GM23338 (cell line): ENCODE measurements around the gene GART. TPM values are rescaled to one million over a fixed set of nuclear protein-coding genes. Genes with fewer than 3 reads are reported as not detected.

Source experiments
- ATAC-seq: fragments of 200-7000 bp; cut with Tn5 transposase; 3 replicates; pipeline ENCODE4 v1.9.1; 2020
- DNase-seq: peaks from one replicate; pipeline ENCODE4 v3.0.0-alpha.2; 2015; ENCODE audit warnings: low spot score
- H2AFZ ChIP-seq: fragments of 200-600 bp; sonication (generic); 2 replicates; pipeline ENCODE4 v1.8.0; 2016; ENCODE audit warnings: antibody characterized with exemption, mild to moderate bottlenecking, moderate library complexity
- H3F3A ChIP-seq: fragments of 200-600 bp; sonication (generic); replicated peaks from 2 replicates; pipeline ENCODE4 v1.8.0; 2017; ENCODE audit warnings: antibody characterized with exemption, mixed run types, low read depth
- H3K27ac ChIP-seq: fragments of 200-600 bp; sonication (generic); 2 replicates; pipeline ENCODE4 v1.6.1; 2016; ENCODE audit warnings: low read depth
- H3K27me3 ChIP-seq: fragments of 200-600 bp; sonication (generic); 2 replicates; pipeline ENCODE4 v1.8.0; 2016; ENCODE audit warnings: mild to moderate bottlenecking, mixed run types, moderate library complexity; ENCODE audit not compliant: insufficient read depth
- H3K36me3 ChIP-seq: fragments of 200-600 bp; sonication (generic); 2 replicates; pipeline ENCODE4 v1.8.0; 2016; ENCODE audit warnings: mild to moderate bottlenecking; ENCODE audit not compliant: insufficient read depth
- H3K4me1 ChIP-seq: fragments of 200-600 bp; sonication (generic); 2 replicates; pipeline ENCODE4 v1.8.0; 2016; ENCODE audit warnings: mild to moderate bottlenecking, moderate library complexity; ENCODE audit not compliant: insufficient read depth
- H3K4me2 ChIP-seq: fragments of 200-600 bp; sonication (generic); 2 replicates; pipeline ENCODE4 v1.7.1; 2017; ENCODE audit warnings: mixed run types
- H3K4me3 ChIP-seq: fragments of 200-600 bp; sonication (generic); 2 replicates; pipeline ENCODE4 v1.6.1; 2016; ENCODE audit warnings: mixed run types
- H3K79me2 ChIP-seq: fragments of 200-600 bp; sonication (generic); replicated peaks from 2 replicates; pipeline ENCODE4 v1.8.0; 2017; ENCODE audit warnings: mild to moderate bottlenecking; ENCODE audit not compliant: insufficient read depth
- H3K9me2 ChIP-seq: fragments of 200-600 bp; sonication (generic); 2 replicates; pipeline ENCODE4 v1.8.0; 2017; ENCODE audit not compliant: insufficient read depth
- H4K20me1 ChIP-seq: fragments of 200-600 bp; sonication (generic); replicated peaks from 2 replicates; pipeline ENCODE4 v1.8.0; 2017; ENCODE audit warnings: mild to moderate bottlenecking; ENCODE audit not compliant: insufficient read depth
- H3K27ac Mint-ChIP-seq: 2 replicates; pipeline ENCODE4 v1.8.0; 2020; ENCODE audit warnings: inconsistent platforms, mild to moderate bottlenecking, moderate library complexity, mixed read lengths
- H3K27me3 Mint-ChIP-seq: 3 replicates; pipeline ENCODE4 v1.8.0; 2022; ENCODE audit warnings: low read depth, mild to moderate bottlenecking, moderate library complexity, mixed read lengths, inconsistent platforms; ENCODE audit not compliant: insufficient read depth, poor library complexity
- H3K36me3 Mint-ChIP-seq: 3 replicates; pipeline ENCODE4 v1.8.0; 2021; ENCODE audit warnings: low read depth, mild to moderate bottlenecking, inconsistent platforms, moderate library complexity, mixed read lengths
- H3K4me1 Mint-ChIP-seq: 3 replicates; pipeline ENCODE4 v1.8.0; 2020; ENCODE audit warnings: mild to moderate bottlenecking, inconsistent platforms, mixed read lengths
- H3K4me3 Mint-ChIP-seq: 3 replicates; pipeline ENCODE4 v1.8.0; 2021; ENCODE audit warnings: moderate library complexity, mild to moderate bottlenecking, inconsistent platforms, mixed read lengths
- H3K9me3 Mint-ChIP-seq: 3 replicates; pipeline ENCODE4 v1.8.0; 2020; ENCODE audit warnings: moderate library complexity, mild to moderate bottlenecking, inconsistent platforms, mixed read lengths
- CREB1 ChIP-seq: fragments of 250-450 bp; sonication (Bioruptor Pico); IDR thresholded peaks from 2 replicates; pipeline ENCODE4 v1.5.0; 2020; ENCODE audit warnings: low read depth, mild to moderate bottlenecking, moderate library complexity
- EZH2 ChIP-seq: fragments of 200-600 bp; sonication (generic); IDR thresholded peaks from one replicate; pipeline ENCODE4 v1.8.0; 2017; ENCODE audit warnings: antibody characterized with exemption, mild to moderate bottlenecking, low read depth; ENCODE audit not compliant: unreplicated experiment
- EZH2phosphoT487 ChIP-seq: fragments of 200-600 bp; sonication (generic); IDR thresholded peaks from one replicate; pipeline ENCODE4 v1.8.1; 2018; ENCODE audit warnings: antibody characterized with exemption; ENCODE audit not compliant: unreplicated experiment
- JUNB ChIP-seq: IDR thresholded peaks from one replicate; pipeline ENCODE4 v1.6.1; 2016; ENCODE audit warnings: antibody characterized with exemption; ENCODE audit not compliant: unreplicated experiment
- NANOG ChIP-seq: IDR thresholded peaks from 2 replicates; pipeline ENCODE4 v1.6.1; 2016; ENCODE audit warnings: antibody characterized with exemption, borderline replicate concordance
- POLR2AphosphoS5 ChIP-seq: IDR thresholded peaks from 2 replicates; pipeline ENCODE4 v1.6.1; 2016; ENCODE audit warnings: antibody characterized with exemption, low read depth
- STAT1 ChIP-seq: IDR thresholded peaks from one replicate; pipeline ENCODE4 v1.6.1; 2016; ENCODE audit warnings: antibody characterized with exemption; ENCODE audit not compliant: unreplicated experiment
- ZNF114 ChIP-seq: fragments of 250-450 bp; sonication (Bioruptor Pico); IDR thresholded peaks from 2 replicates; pipeline ENCODE4 v1.5.0; 2020; ENCODE audit warnings: mild to moderate bottlenecking, moderate library complexity
- ZNF331 ChIP-seq: fragments of 250-450 bp; sonication (Bioruptor Pico); IDR thresholded peaks from 2 replicates; pipeline ENCODE4 v1.5.0; 2020; ENCODE audit warnings: low read depth, mild to moderate bottlenecking, moderate library complexity
- polyA plus RNA-seq: library from polyadenylated mRNA; unstranded; fragments of >200 nt; fragmentation: Nextera tagmentation; extraction: Ambion mirVana; gene quantifications from 2 replicates; pipeline ENCODE4 v1.2.1, GENCODE V29; 2016
- total RNA-seq: library from RNA; depleted of rRNA; stranded (reverse); fragments of >200 nt; shearing (Covaris generic); gene quantifications from 2 replicates; pipeline ENCODE4 v1.2.3, GENCODE V29; 2014
- TF ChIP-seq, protein P1 (sequence below): IDR thresholded peaks from 2 replicates; pipeline ENCODE4 v1.6.1; 2016; ENCODE audit warnings: antibody characterized with exemption
- TF ChIP-seq, protein P2 (sequence below): IDR thresholded peaks from one replicate; pipeline ENCODE4 v1.6.1; 2018; ENCODE audit warnings: antibody characterized with exemption; ENCODE audit not compliant: unreplicated experiment
- TF ChIP-seq, protein P3 (sequence below), 2 experiments: fragments of 200-600 bp in 1 of 2; sonication (generic) in 1 of 2; conservative IDR thresholded peaks; 2 replicates each; pipeline versions ENCODE4 v1.5.1 to v1.6.1; 2016 to 2017; ENCODE audit warnings: antibody characterized with exemption in 2 of 2, low read depth in 2 of 2, mild to moderate bottlenecking in 2 of 2, moderate library complexity in 1 of 2

The GART gene
- total and polyA plus RNA-seq, 2 experiments from 2014 or later, result 87.6 to 224 TPM

DNA sequence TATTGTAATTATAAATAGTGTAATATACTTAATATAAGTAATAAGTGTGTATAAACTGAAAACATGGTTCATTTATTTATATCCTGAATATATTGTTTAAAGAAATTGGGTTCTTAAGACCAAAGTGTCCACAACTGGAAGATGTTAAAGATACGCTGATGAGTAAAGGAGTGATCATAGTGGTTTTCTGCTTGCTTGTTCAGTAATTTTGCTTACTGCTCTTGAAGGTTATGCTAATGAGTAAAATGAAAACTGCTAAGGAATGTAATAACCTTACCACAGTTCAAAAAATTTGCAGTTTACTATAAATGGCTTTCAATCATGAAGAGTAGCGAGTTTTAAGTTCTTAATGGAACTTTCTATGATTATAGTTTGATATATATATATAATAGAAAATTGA lies 24.6 kb upstream of the GART start:
- no peaks in the 10 kb centered on the region for H3K4me1 ChIP-seq
- peaks cover 9% of the 10 kb centered on the region for H4K20me1 ChIP-seq
- H3K9me3 Mint-ChIP-seq, result no peaks in the 10 kb centered on the region
- TF ChIP-seq CREB1 (CRISPR knock-in tag), result no peak
- no peak for TF ChIP-seq JUNB
- TF ChIP-seq, protein P1, sequence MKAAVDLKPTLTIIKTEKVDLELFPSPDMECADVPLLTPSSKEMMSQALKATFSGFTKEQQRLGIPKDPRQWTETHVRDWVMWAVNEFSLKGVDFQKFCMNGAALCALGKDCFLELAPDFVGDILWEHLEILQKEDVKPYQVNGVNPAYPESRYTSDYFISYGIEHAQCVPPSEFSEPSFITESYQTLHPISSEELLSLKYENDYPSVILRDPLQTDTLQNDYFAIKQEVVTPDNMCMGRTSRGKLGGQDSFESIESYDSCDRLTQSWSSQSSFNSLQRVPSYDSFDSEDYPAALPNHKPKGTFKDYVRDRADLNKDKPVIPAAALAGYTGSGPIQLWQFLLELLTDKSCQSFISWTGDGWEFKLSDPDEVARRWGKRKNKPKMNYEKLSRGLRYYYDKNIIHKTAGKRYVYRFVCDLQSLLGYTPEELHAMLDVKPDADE, result no peak
- no peak for TF ChIP-seq NANOG
- no peak for TF ChIP-seq EZH2
- TF ChIP-seq, protein P2, sequence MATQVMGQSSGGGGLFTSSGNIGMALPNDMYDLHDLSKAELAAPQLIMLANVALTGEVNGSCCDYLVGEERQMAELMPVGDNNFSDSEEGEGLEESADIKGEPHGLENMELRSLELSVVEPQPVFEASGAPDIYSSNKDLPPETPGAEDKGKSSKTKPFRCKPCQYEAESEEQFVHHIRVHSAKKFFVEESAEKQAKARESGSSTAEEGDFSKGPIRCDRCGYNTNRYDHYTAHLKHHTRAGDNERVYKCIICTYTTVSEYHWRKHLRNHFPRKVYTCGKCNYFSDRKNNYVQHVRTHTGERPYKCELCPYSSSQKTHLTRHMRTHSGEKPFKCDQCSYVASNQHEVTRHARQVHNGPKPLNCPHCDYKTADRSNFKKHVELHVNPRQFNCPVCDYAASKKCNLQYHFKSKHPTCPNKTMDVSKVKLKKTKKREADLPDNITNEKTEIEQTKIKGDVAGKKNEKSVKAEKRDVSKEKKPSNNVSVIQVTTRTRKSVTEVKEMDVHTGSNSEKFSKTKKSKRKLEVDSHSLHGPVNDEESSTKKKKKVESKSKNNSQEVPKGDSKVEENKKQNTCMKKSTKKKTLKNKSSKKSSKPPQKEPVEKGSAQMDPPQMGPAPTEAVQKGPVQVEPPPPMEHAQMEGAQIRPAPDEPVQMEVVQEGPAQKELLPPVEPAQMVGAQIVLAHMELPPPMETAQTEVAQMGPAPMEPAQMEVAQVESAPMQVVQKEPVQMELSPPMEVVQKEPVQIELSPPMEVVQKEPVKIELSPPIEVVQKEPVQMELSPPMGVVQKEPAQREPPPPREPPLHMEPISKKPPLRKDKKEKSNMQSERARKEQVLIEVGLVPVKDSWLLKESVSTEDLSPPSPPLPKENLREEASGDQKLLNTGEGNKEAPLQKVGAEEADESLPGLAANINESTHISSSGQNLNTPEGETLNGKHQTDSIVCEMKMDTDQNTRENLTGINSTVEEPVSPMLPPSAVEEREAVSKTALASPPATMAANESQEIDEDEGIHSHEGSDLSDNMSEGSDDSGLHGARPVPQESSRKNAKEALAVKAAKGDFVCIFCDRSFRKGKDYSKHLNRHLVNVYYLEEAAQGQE, result no peak
- no peak for TF ChIP-seq POLR2AphosphoS5
- TF ChIP-seq ZNF114 (CRISPR knock-in tag), result no peak
- no peak for TF ChIP-seq STAT1
- TF ChIP-seq, protein P3, sequence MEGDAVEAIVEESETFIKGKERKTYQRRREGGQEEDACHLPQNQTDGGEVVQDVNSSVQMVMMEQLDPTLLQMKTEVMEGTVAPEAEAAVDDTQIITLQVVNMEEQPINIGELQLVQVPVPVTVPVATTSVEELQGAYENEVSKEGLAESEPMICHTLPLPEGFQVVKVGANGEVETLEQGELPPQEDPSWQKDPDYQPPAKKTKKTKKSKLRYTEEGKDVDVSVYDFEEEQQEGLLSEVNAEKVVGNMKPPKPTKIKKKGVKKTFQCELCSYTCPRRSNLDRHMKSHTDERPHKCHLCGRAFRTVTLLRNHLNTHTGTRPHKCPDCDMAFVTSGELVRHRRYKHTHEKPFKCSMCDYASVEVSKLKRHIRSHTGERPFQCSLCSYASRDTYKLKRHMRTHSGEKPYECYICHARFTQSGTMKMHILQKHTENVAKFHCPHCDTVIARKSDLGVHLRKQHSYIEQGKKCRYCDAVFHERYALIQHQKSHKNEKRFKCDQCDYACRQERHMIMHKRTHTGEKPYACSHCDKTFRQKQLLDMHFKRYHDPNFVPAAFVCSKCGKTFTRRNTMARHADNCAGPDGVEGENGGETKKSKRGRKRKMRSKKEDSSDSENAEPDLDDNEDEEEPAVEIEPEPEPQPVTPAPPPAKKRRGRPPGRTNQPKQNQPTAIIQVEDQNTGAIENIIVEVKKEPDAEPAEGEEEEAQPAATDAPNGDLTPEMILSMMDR (conservative IDR thresholded peaks at IDR 0.05; ENCODE audit: low read depth in 2 of 2), result no peak
- no peak for TF ChIP-seq EZH2phosphoT487
- no peak for TF ChIP-seq ZNF331 (CRISPR knock-in tag)
- no peaks in the 10 kb centered on the region for H3K27me3 Mint-ChIP-seq
- H3K4me1 Mint-ChIP-seq, result no peaks in the 10 kb centered on the region
- no peak overlapping the region for H3K27ac ChIP-seq
- no peak overlapping the region for H3K4me3 ChIP-seq
- no peak overlapping the region for H3K4me3 Mint-ChIP-seq
- ATAC-seq (no peak), DNase-seq (no peak)
- H3K9me2 ChIP-seq, result no peaks in the 10 kb centered on the region
- H3K27ac Mint-ChIP-seq, result no peak overlapping the region
- H3K36me3 Mint-ChIP-seq, result peaks cover 46% of the 10 kb centered on the region
- H3K79me2 ChIP-seq, result peaks cover 24% of the 10 kb centered on the region
- H3K4me2 ChIP-seq, result no peak overlapping the region
- H3K27me3 ChIP-seq, result no peaks in the 10 kb centered on the region
- H3F3A ChIP-seq, result no peaks in the 10 kb centered on the region
- peaks cover 28% of the 10 kb centered on the region; the same call in 1 of the 2 replicates for H3K36me3 ChIP-seq
- H2AFZ ChIP-seq, result no peak overlapping the region
